GM12874 (cell line): Measurements from ENCODE around the gene LAIR2.

ENCODE experiments used
- TF ChIP-seq, protein P1 (sequence below): IDR thresholded peaks from 2 replicates; pipeline ENCODE4 v1.5.1; 2011; ENCODE audit warnings: low read depth, mild to moderate bottlenecking, control low read depth, low read length, moderate library complexity; ENCODE audit not compliant: insufficient read depth

Gene LAIR2

GRCh38 chr19:54478677-54479266, 23.9 kb upstream of the LAIR2 start:
- TF ChIP-seq, protein P1, sequence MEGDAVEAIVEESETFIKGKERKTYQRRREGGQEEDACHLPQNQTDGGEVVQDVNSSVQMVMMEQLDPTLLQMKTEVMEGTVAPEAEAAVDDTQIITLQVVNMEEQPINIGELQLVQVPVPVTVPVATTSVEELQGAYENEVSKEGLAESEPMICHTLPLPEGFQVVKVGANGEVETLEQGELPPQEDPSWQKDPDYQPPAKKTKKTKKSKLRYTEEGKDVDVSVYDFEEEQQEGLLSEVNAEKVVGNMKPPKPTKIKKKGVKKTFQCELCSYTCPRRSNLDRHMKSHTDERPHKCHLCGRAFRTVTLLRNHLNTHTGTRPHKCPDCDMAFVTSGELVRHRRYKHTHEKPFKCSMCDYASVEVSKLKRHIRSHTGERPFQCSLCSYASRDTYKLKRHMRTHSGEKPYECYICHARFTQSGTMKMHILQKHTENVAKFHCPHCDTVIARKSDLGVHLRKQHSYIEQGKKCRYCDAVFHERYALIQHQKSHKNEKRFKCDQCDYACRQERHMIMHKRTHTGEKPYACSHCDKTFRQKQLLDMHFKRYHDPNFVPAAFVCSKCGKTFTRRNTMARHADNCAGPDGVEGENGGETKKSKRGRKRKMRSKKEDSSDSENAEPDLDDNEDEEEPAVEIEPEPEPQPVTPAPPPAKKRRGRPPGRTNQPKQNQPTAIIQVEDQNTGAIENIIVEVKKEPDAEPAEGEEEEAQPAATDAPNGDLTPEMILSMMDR = peak; percentile 79

GRCh38 chr19:54480051-54480450, 22.6 kb upstream of the LAIR2 start:
- TF ChIP-seq, protein P1 = no peak

- TF ChIP-seq, protein P1 = peak; percentile 82
Observed at GRCh38 chr19:54481326-54481930, 21.2 kb upstream of the LAIR2 start.

- TF ChIP-seq, protein P1 = no peak
Observed at GRCh38 chr19:54482889-54483288, 19.7 kb upstream of the LAIR2 start.

DNA sequence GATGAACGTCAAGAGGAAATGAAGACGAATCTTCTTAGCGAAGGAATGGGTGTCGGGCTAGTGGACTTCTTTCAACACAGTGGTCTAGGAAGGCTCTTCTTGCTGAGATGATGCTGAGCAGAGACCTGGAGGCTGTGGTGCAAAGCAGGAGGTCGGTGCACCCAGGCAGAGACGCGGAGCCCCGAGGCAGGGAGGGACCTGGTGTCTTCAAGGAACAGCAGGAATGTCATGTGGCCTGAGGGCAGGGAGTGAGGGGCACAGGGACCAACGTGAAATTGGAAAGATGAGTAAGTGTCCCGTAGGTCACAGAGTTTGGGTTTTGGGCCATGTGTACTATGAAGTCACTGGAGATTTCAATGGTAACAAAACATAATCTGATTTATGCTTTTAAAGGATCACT, 18.2 kb upstream of the LAIR2 start:
- TF ChIP-seq, protein P1 = no peak

- TF ChIP-seq, protein P1 = no peak
Observed at GRCh38 chr19:54485851-54486250, 16.8 kb upstream of the LAIR2 start.

GRCh38 chr19:54489341-54489740, 13.3 kb upstream of the LAIR2 start:
- TF ChIP-seq, protein P1 = no peak

DNA sequence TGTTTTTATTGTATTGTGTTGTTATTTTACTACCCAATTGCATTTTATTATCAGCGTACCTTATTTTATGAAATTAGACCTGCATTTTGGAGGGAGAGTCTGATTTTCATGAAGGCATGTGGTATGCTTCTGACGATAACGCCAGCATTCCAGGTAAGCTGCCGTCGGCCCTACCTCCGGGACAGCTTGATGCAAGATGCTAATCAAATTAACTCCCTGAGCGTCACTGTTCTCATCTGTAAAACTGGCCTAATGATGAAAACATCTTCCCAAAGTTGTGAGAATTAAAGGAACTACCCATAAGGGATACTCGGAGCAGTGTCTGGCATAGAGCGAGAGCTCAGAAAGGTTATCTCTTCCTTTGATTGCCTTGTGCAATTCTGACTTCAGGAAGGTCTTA, 12.9 kb upstream of the LAIR2 start:
- TF ChIP-seq, protein P1 = no peak
